DOHH2 (cell line): ENCODE measurements around the gene AFAP1.

Source experiments
- H3F3A ChIP-seq: fragments of 200-600 bp; sonication (generic), shearing (Covaris generic); 2 replicates; pipeline ENCODE4 v1.6.0; 2016; ENCODE audit warnings: antibody characterized with exemption, mild to moderate bottlenecking; ENCODE audit not compliant: control insufficient read depth, insufficient read depth
- H3K27ac ChIP-seq: fragments of 200-600 bp; sonication (generic); 2 replicates; pipeline ENCODE4 v1.5.1; 2014; ENCODE audit warnings: low read depth, mild to moderate bottlenecking, low read length, moderate library complexity
- H3K27me3 ChIP-seq: fragments of 200-600 bp; sonication (generic); 2 replicates; pipeline ENCODE4 v1.6.1; 2014; ENCODE audit warnings: mild to moderate bottlenecking, low read length, mixed read lengths; ENCODE audit not compliant: control insufficient read depth
- H3K36me3 ChIP-seq: fragments of 200-600 bp; sonication (generic); 2 replicates; pipeline ENCODE4 v1.6.1; 2014; ENCODE audit warnings: mild to moderate bottlenecking, low read length, moderate library complexity, mixed read lengths; ENCODE audit not compliant: control insufficient read depth
- H3K4me1 ChIP-seq: fragments of 200-600 bp; sonication (generic); 2 replicates; pipeline ENCODE4 v1.6.1; 2014; ENCODE audit warnings: mild to moderate bottlenecking, low read length, mixed read lengths; ENCODE audit not compliant: control insufficient read depth
- H3K4me2 ChIP-seq: fragments of 200-600 bp; sonication (generic); 2 replicates; pipeline ENCODE4 v1.6.0; 2014; ENCODE audit warnings: mild to moderate bottlenecking, low read length, moderate library complexity
- H3K4me3 ChIP-seq: fragments of 200-600 bp; sonication (generic); 2 replicates; pipeline ENCODE4 v1.5.1; 2014; ENCODE audit warnings: mild to moderate bottlenecking, low read length, mixed read lengths
- H3K79me2 ChIP-seq: fragments of 200-600 bp; sonication (generic); 2 replicates; pipeline ENCODE4 v1.6.1; 2014; ENCODE audit warnings: mild to moderate bottlenecking, low read length, mixed read lengths; ENCODE audit not compliant: control insufficient read depth
- H3K9me2 ChIP-seq: fragments of 200-600 bp; sonication (generic); replicated peaks from 2 replicates; pipeline ENCODE4 v1.6.1; 2014; ENCODE audit warnings: mild to moderate bottlenecking, low read length, mixed read lengths; ENCODE audit not compliant: control insufficient read depth
- H3K9me3 ChIP-seq: fragments of 200-600 bp; sonication (generic); 2 replicates; pipeline ENCODE4 v1.6.1; 2014; ENCODE audit warnings: antibody characterized with exemption, low read length, mixed read lengths; ENCODE audit not compliant: control insufficient read depth, insufficient read depth
- H4K20me1 ChIP-seq: fragments of 200-600 bp; sonication (generic); 2 replicates; pipeline ENCODE4 v1.6.0; 2014; ENCODE audit warnings: low read depth, mild to moderate bottlenecking, antibody characterized with exemption, low read length, moderate library complexity; ENCODE audit not compliant: control insufficient read depth, insufficient read depth
- CTCF ChIP-seq: fragments of 200-600 bp; sonication (generic); IDR thresholded peaks from one replicate; pipeline ENCODE4 v1.5.1; 2014; ENCODE audit warnings: antibody characterized with exemption, mild to moderate bottlenecking, low read depth, low read length; ENCODE audit not compliant: poor library complexity, severe bottlenecking
- EZH2phosphoT487 ChIP-seq: fragments of 200-600 bp; sonication (generic); IDR thresholded peaks from 2 replicates; pipeline ENCODE4 v1.6.1; 2017; ENCODE audit warnings: borderline replicate concordance, mild to moderate bottlenecking, antibody characterized with exemption, low read length, moderate library complexity, mixed read lengths

Gene AFAP1

DNA sequence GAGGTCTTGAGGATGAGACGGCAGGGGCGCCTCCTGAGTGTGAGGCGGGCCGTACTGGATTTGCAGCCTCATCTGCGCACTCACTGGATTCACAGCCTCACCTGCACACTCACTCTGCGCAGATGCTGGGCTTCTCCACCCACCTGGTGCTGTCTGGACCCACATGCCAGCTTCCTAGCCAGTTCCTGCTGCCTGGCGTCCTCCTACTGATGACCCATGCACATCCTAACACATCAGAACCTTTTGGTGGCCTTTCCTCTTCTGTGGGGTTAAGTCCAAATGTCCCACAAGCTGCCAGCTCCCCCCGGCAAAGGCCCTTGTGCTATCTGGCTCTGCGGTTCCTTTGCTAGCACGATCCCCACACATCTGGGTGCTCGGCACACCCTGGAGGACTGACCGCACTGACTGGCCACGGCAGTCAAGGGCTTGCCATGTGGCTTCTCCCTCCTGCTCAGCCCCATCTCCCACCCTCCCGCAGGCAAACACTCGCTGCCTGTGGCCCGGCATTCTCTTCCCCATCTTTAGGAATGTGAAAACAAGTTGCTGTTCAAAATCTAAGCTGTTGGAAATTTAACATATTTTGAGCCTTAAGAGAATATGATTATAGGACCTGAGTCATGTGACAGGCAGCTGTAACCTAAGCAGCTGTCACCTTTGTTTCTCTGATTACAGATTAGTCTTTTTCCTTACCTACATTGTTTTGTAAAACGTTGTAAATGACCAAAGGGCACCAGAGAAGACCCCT is 39.4 kb upstream of the AFAP1 start:
- no peaks in the 10 kb centered on the region for H3K9me3 ChIP-seq
- no peaks in the 10 kb centered on the region for H3K36me3 ChIP-seq
- no peak overlapping the region for H3K4me3 ChIP-seq
- no peak overlapping the region for H3K27ac ChIP-seq
- TF ChIP-seq EZH2phosphoT487 (no peak), CTCF (no peak)
- H4K20me1 ChIP-seq = no peaks in the 10 kb centered on the region
- H3K27me3 ChIP-seq = peaks cover 19% of the 10 kb centered on the region
- no peak overlapping the region for H3K4me2 ChIP-seq
- no peaks in the 10 kb centered on the region for H3F3A ChIP-seq
- H3K9me2 ChIP-seq = no peaks in the 10 kb centered on the region
- no peaks in the 10 kb centered on the region for H3K79me2 ChIP-seq
- no peaks in the 10 kb centered on the region for H3K4me1 ChIP-seq

GRCh38 chr4:7978489-7978888 is 38.8 kb upstream of the AFAP1 start:
- Histone ChIP-seq H3F3A (no peaks in the 10 kb centered on the region), H3K9me2 (no peaks in the 10 kb centered on the region), H4K20me1 (no peaks in the 10 kb centered on the region), H3K4me1 (no peaks in the 10 kb centered on the region), H3K27me3 (peaks cover 22% of the 10 kb centered on the region), H3K4me2 (no peak overlapping the region), H3K9me3 (no peaks in the 10 kb centered on the region), H3K4me3 (no peak overlapping the region), H3K36me3 (no peaks in the 10 kb centered on the region), H3K27ac (no peak overlapping the region), H3K79me2 (no peaks in the 10 kb centered on the region)
- TF ChIP-seq EZH2phosphoT487 = no peak
- no peak for TF ChIP-seq CTCF

GRCh38 chr4:7976634-7977033 is 37.0 kb upstream of the AFAP1 start:
- Histone ChIP-seq H3K4me1 (no peaks in the 10 kb centered on the region), H3F3A (no peaks in the 10 kb centered on the region), H3K79me2 (no peaks in the 10 kb centered on the region), H3K27me3 (peaks cover 23% of the 10 kb centered on the region), H4K20me1 (no peaks in the 10 kb centered on the region), H3K36me3 (no peaks in the 10 kb centered on the region), H3K27ac (no peak overlapping the region), H3K9me3 (no peaks in the 10 kb centered on the region), H3K4me3 (no peak overlapping the region), H3K4me2 (no peak overlapping the region), H3K9me2 (no peaks in the 10 kb centered on the region)
- no peak for TF ChIP-seq EZH2phosphoT487
- TF ChIP-seq CTCF = no peak
